ENCODE measurements around the gene LANCL2. TPM values are rescaled to one million over a fixed set of nuclear protein-coding genes. Genes with fewer than 3 reads are reported as not detected.
A peak's percentile ranks its signal among the peaks of the same experiment; 100 is the strongest.

LANCL2 gene
- total RNA-seq, 2 donors from 2014 or later = 6.7 to 10.6 TPM

GRCh38 chr7:55478700-55479099 is 113.6 kb downstream of the LANCL2 start:
- Histone ChIP-seq H3K4me1 (no peaks in the 10 kb centered on the region), H3K4me3 (no peak overlapping the region), H3K36me3 (no peaks in the 10 kb centered on the region), H3K27ac (no peak overlapping the region), H3K27me3 (no peaks in the 10 kb centered on the region), H3K9me3 (no peaks in the 10 kb centered on the region)
- TF ChIP-seq, protein P1, sequence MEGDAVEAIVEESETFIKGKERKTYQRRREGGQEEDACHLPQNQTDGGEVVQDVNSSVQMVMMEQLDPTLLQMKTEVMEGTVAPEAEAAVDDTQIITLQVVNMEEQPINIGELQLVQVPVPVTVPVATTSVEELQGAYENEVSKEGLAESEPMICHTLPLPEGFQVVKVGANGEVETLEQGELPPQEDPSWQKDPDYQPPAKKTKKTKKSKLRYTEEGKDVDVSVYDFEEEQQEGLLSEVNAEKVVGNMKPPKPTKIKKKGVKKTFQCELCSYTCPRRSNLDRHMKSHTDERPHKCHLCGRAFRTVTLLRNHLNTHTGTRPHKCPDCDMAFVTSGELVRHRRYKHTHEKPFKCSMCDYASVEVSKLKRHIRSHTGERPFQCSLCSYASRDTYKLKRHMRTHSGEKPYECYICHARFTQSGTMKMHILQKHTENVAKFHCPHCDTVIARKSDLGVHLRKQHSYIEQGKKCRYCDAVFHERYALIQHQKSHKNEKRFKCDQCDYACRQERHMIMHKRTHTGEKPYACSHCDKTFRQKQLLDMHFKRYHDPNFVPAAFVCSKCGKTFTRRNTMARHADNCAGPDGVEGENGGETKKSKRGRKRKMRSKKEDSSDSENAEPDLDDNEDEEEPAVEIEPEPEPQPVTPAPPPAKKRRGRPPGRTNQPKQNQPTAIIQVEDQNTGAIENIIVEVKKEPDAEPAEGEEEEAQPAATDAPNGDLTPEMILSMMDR (IDR thresholded peaks at IDR 0.05) = no peak
- DNase-seq (ENCODE audit: low spot score) = peak; percentile 43

DNA sequence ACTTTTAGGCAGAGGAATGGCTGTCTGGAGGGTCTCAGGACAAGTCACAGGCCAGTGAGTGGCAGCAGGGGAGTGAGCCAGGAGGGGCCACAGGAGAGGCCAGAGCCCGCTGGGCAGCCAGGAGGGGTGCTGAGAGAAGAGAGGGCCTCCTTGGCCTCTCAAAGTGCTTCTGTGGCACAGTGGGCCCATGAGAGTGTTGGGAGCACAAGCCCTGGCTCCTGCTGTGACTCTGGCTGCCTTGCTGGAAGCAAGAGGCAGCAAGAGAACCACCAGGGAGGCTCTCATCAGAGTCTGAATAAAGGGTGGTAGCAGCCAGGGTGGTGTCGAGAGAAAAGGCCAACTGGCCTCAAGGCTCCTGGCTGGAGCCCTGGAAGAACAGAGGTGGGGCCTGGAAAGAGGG is 116.0 kb downstream of the LANCL2 start:
- no peaks in the 10 kb centered on the region for H3K4me1 ChIP-seq
- H3K27me3 ChIP-seq = no peaks in the 10 kb centered on the region
- no peak overlapping the region for H3K4me3 ChIP-seq
- TF ChIP-seq, protein P1 (IDR thresholded peaks at IDR 0.05) = no peak
- peak; percentile 42 for DNase-seq (ENCODE audit: low spot score)
- H3K27ac ChIP-seq = no peak overlapping the region
- H3K9me3 ChIP-seq = no peaks in the 10 kb centered on the region
- H3K36me3 ChIP-seq = no peaks in the 10 kb centered on the region

DNA sequence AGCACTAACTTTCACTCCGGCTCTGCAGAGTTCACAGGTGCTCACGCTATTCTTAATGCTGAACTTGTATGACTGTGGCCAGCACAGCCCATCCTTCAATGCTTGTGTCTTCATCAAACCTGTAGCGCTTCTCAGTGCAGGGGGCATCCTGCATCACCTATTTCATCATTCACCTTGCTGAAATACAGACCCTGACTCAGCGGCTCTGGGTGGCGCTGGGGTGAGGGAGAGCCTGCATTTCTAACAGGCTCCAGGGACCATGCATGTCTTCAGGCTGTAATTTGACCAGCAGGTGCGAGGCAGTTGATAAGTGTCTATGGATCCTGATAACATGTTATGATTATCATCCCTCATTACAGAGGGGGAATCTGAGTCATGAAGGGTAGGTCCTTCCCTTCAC is 117.9 kb downstream of the LANCL2 start:
- Histone ChIP-seq H3K36me3 (no peaks in the 10 kb centered on the region), H3K4me3 (no peak overlapping the region), H3K27me3 (no peaks in the 10 kb centered on the region), H3K9me3 (no peaks in the 10 kb centered on the region), H3K4me1 (no peaks in the 10 kb centered on the region), H3K27ac (no peak overlapping the region)
- peak; percentile 38 for DNase-seq (ENCODE audit: low spot score)
- TF ChIP-seq, protein P1 (IDR thresholded peaks at IDR 0.05) = no peak

Other genes starting within 250 kb of the LANCL2 start
- gene VOPP1, start 207.2 kb downstream of the LANCL2 start, total RNA-seq = 10 to 100 TPM; 21.4 to 24.1 TPM